OCI-LY3 (cell line): ENCODE data around the gene GCC1.
"Not testable (repeated sequence)": the region's sequence is repeated elsewhere in the genome, so short reads cannot be mapped to it uniquely, and the experiment has no call there.

Source experiments
- H2AFZ ChIP-seq: fragments of 200-600, 300-600 bp; shearing (Covaris generic); 2 replicates; pipeline ENCODE4 v1.6.0; 2014; ENCODE audit warnings: antibody characterized with exemption, low read depth, low read length
- H3K27ac ChIP-seq: fragments of 200-600, 300-600 bp; sonication (generic); 2 replicates; pipeline ENCODE4 v1.5.1; 2014; ENCODE audit warnings: mild to moderate bottlenecking, low read length, moderate library complexity, mixed read lengths
- H3K27me3 ChIP-seq: fragments of 200-600, 300-600 bp; sonication (generic); 2 replicates; pipeline ENCODE4 v1.6.1; 2014; ENCODE audit warnings: low read depth, low read length, mixed read lengths
- H3K36me3 ChIP-seq: fragments of 200-600, 300-600 bp; sonication (generic); replicated peaks from 2 replicates; pipeline ENCODE3; 2014; ENCODE audit warnings: low read depth, low read length, mixed read lengths
- H3K4me1 ChIP-seq: fragments of 300-600, 200-600 bp; sonication (generic); 2 replicates; pipeline ENCODE4 v1.6.1; 2014; ENCODE audit warnings: low read length, mixed read lengths
- H3K4me2 ChIP-seq: fragments of 200-600, 300-600 bp; sonication (generic); 2 replicates; pipeline ENCODE4 v1.6.1; 2014; ENCODE audit warnings: low read length, mixed read lengths
- H3K4me3 ChIP-seq: fragments of 300-600, 200-600 bp; sonication (generic); 2 replicates; pipeline ENCODE4 v1.5.1; 2014; ENCODE audit warnings: antibody characterized with exemption, mild to moderate bottlenecking, low read length, moderate library complexity
- H3K79me2 ChIP-seq: fragments of 300-600, 200-600 bp; shearing (Covaris generic); 2 replicates; pipeline ENCODE4 v1.6.1; 2014; ENCODE audit warnings: mild to moderate bottlenecking, low read length, mixed read lengths
- H3K9ac ChIP-seq: fragments of 300-600, 200-600 bp; shearing (Covaris generic); 2 replicates; pipeline ENCODE4 v1.6.0; 2014; ENCODE audit warnings: mild to moderate bottlenecking, low read length, moderate library complexity
- H3K9me3 ChIP-seq: fragments of 200-600, 300-600 bp; shearing (Covaris generic); 2 replicates; pipeline ENCODE4 v1.6.1; 2014; ENCODE audit warnings: low read length, mixed read lengths; ENCODE audit not compliant: insufficient read depth
- H4K20me1 ChIP-seq: fragments of 200-600, 300-600 bp; sonication (generic); 2 replicates; pipeline ENCODE4 v1.6.1; 2016; ENCODE audit warnings: low read length, mixed read lengths; ENCODE audit not compliant: insufficient read depth
- CTCF ChIP-seq: fragments of 200-600, 300-600 bp; sonication (generic); IDR thresholded peaks from 2 replicates; pipeline ENCODE4 v1.5.1; 2014; ENCODE audit warnings: antibody characterized with exemption, low read length, low read depth
- EZH2phosphoT487 ChIP-seq: fragments of 200-600 bp; shearing (Covaris generic); IDR thresholded peaks from 2 replicates; pipeline ENCODE4 v1.6.1; 2018; ENCODE audit warnings: antibody characterized with exemption, mixed run types, low read depth

GCC1 gene

GRCh38 chr7:127571741-127572505 is 13.5 kb downstream of the GCC1 start:
- H4K20me1 ChIP-seq: no peaks in the 10 kb centered on the region
- no peaks in the 10 kb centered on the region for H3K79me2 ChIP-seq
- H3K9me3 ChIP-seq: no peaks in the 10 kb centered on the region
- H3K27ac ChIP-seq: no peak overlapping the region
- no peaks in the 10 kb centered on the region for H3K27me3 ChIP-seq
- H3K4me2 ChIP-seq: no peak overlapping the region
- TF ChIP-seq EZH2phosphoT487 (no peak), CTCF (no peak)
- H3K4me1 ChIP-seq: no peaks in the 10 kb centered on the region
- H2AFZ ChIP-seq: no peak overlapping the region
- H3K9ac ChIP-seq: no peak overlapping the region
- H3K4me3 ChIP-seq: no peak overlapping the region
- H3K36me3 ChIP-seq: no peaks in the 10 kb centered on the region

- not testable (repeated sequence) for H3K79me2 ChIP-seq, H3K27me3 ChIP-seq, H3K9ac ChIP-seq, H3K4me2 ChIP-seq, H3K4me3 ChIP-seq, H3K4me1 ChIP-seq, H3K27ac ChIP-seq, H2AFZ ChIP-seq, H3K36me3 ChIP-seq, H3K9me3 ChIP-seq, H4K20me1 ChIP-seq
Observed at GRCh38 chr7:127568034-127568433, 17.4 kb downstream of the GCC1 start.

- Histone ChIP-seq H3K4me3 (no peak overlapping the region), H3K79me2 (no peaks in the 10 kb centered on the region), H3K36me3 (no peaks in the 10 kb centered on the region), H4K20me1 (no peaks in the 10 kb centered on the region), H3K4me2 (no peak overlapping the region), H3K9ac (no peak overlapping the region), H2AFZ (no peak overlapping the region), H3K4me1 (no peaks in the 10 kb centered on the region), H3K27me3 (no peaks in the 10 kb centered on the region), H3K9me3 (no peaks in the 10 kb centered on the region), H3K27ac (no peak overlapping the region)
- no peak for TF ChIP-seq CTCF
- no peak for TF ChIP-seq EZH2phosphoT487
Observed at GRCh38 chr7:127566242-127566641, 19.2 kb downstream of the GCC1 start.

GRCh38 chr7:127557803-127558202 is 27.6 kb downstream of the GCC1 start:
- TF ChIP-seq EZH2phosphoT487: no peak
- no peak for TF ChIP-seq CTCF
- no peaks in the 10 kb centered on the region for H3K27me3 ChIP-seq
- no peak overlapping the region for H2AFZ ChIP-seq
- no peaks in the 10 kb centered on the region for H3K36me3 ChIP-seq
- no peaks in the 10 kb centered on the region for H3K9me3 ChIP-seq
- no peak overlapping the region for H3K4me2 ChIP-seq
- no peak overlapping the region for H3K9ac ChIP-seq
- no peaks in the 10 kb centered on the region for H3K79me2 ChIP-seq
- no peaks in the 10 kb centered on the region for H4K20me1 ChIP-seq
- no peaks in the 10 kb centered on the region for H3K4me1 ChIP-seq
- H3K27ac ChIP-seq: no peak overlapping the region
- H3K4me3 ChIP-seq: no peak overlapping the region
